Gastrocnemius medialis (tissue), 4 donors: ENCODE measurements around the gene C4orf51. TPM values are rescaled to one million over a fixed set of nuclear protein-coding genes. Genes with fewer than 3 reads are reported as not detected.

ENCODE experiments used
- ATAC-seq, 2 donors: fragments of 150-250 bp; one replicate each; pipeline ENCODE4 v1.9.1; 2016
- DNase-seq, 2 donors: peaks; one replicate each; pipeline ENCODE4 v3.0.0-alpha.2; 2019
- H3K27ac ChIP-seq, 4 donors: fragments of 200-600 bp; sonication (generic); 1 replicate in 1 of 4; 2 replicates in 3 of 4; pipeline ENCODE4 v1.5.1; 2016 to 2018; ENCODE audit warnings: mild to moderate bottlenecking in 2 of 4, moderate library complexity in 1 of 4
- H3K27me3 ChIP-seq, 3 donors: fragments of 200-600 bp; sonication (generic) in 2 of 3; 1 replicate in 1 of 3; 2 replicates in 2 of 3; pipeline versions ENCODE4 v1.5.1 to v1.6.0; 2016 to 2019; ENCODE audit warnings: mild to moderate bottlenecking in 1 of 3, moderate library complexity in 1 of 3
- H3K36me3 ChIP-seq, 2 donors: fragments of 200-600 bp; sonication (generic) in 1 of 2; one replicate each; pipeline ENCODE4 v1.5.1; 2017 to 2018
- H3K4me1 ChIP-seq, 2 donors: fragments of 200-600 bp; sonication (generic) in 1 of 2; one replicate each; pipeline ENCODE4 v1.5.1; 2016 to 2017; ENCODE audit warnings: mild to moderate bottlenecking in 2 of 2
- H3K4me3 ChIP-seq, 4 donors: fragments of 200-600 bp; sonication (generic) in 3 of 4; 1 replicate in 1 of 4; 2 replicates in 3 of 4; pipeline ENCODE4 v1.5.1; 2016 to 2019; ENCODE audit warnings: mild to moderate bottlenecking in 2 of 4
- H3K9me3 ChIP-seq, 3 donors: fragments of 200-600 bp; sonication (generic) in 2 of 3; 1 replicate in 1 of 3; 2 replicates in 2 of 3; pipeline ENCODE4 v1.5.1; 2016 to 2019
- POLR2A ChIP-seq, 2 donors: fragments of 450-650 bp; IDR thresholded peaks; one replicate each; pipeline ENCODE4 v1.6.1; 2017; ENCODE audit warnings: antibody characterized with exemption in 2 of 2, mild to moderate bottlenecking in 2 of 2, moderate library complexity in 2 of 2
- in situ Hi-C, 4 donors: fragments of 200-750 bp; cut with MboI; loops; one replicate each; pipeline versions ENCODE4 v1.15.0 to v1.8.0; 2017; ENCODE audit warnings: low sequenced_read_pairs in 4 of 4
- intact Hi-C: fragments of 100-400 bp; cut with DNase I; formaldehyde crosslinking; loops from one replicate; pipeline ENCODE4 v1.15.1; 2023; ENCODE audit warnings: low total_unique reads
- total RNA-seq, 4 donors: library from RNA; depleted of rRNA; stranded (reverse); fragments of >200 nt; gene quantifications; one replicate each; pipeline versions ENCODE4 v1.1.0 to v1.2.3, GENCODE V29; 2016
- TF ChIP-seq, protein P1 (sequence below), 5 experiments: fragments of 450-650 bp in 3 of 5; fragments of 200-600 bp in 2 of 5; sonication (generic) in 2 of 5; IDR thresholded peaks in 4 of 5; conservative IDR thresholded peaks in 1 of 5; 1 replicate in 4 of 5; 2 replicates in 1 of 5; pipeline ENCODE4 v1.5.1; 2016 to 2019; ENCODE audit warnings: antibody characterized with exemption in 5 of 5, mild to moderate bottlenecking in 3 of 5, moderate library complexity in 3 of 5

The C4orf51 gene
- total RNA-seq, 4 donors from 2014 or later, result not detected

DNA sequence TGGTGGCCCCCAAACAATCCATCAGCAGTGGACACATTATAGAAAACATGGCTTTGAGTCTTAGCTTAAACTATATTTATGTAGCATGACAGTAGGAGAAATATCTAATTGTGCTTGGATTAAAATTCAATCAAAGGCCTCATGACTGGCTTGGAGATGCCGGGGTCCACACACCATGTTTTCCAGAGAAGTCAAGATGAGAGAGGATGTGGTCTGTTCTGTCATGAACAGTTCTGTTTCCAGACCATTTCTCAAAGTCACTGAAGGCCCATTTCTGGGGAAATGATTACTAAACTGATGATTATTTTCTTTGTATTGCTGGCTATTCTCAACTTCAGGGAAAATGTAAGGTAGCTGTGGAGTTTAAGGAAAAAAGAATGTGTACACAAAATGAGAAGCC lies 76.3 kb downstream of the C4orf51 start:
- intact Hi-C loops, result no loop called here
- Histone ChIP-seq H3K36me3 (peaks cover 0 to 18% of the 10 kb centered on the region in 2 donors), H3K4me3 (no peak overlapping the region), H3K27ac (no peak overlapping the region), H3K4me1 (peaks cover 0 to 9% of the 10 kb centered on the region in 2 donors), H3K9me3 (no peaks in the 10 kb centered on the region), H3K27me3 (no peaks in the 10 kb centered on the region)
- in situ Hi-C loops, result no loop called here
- no peak for DNase-seq
- no peak for ATAC-seq
- no peak for TF ChIP-seq POLR2A (IDR thresholded peaks at IDR 0.05)
- TF ChIP-seq, protein P1, sequence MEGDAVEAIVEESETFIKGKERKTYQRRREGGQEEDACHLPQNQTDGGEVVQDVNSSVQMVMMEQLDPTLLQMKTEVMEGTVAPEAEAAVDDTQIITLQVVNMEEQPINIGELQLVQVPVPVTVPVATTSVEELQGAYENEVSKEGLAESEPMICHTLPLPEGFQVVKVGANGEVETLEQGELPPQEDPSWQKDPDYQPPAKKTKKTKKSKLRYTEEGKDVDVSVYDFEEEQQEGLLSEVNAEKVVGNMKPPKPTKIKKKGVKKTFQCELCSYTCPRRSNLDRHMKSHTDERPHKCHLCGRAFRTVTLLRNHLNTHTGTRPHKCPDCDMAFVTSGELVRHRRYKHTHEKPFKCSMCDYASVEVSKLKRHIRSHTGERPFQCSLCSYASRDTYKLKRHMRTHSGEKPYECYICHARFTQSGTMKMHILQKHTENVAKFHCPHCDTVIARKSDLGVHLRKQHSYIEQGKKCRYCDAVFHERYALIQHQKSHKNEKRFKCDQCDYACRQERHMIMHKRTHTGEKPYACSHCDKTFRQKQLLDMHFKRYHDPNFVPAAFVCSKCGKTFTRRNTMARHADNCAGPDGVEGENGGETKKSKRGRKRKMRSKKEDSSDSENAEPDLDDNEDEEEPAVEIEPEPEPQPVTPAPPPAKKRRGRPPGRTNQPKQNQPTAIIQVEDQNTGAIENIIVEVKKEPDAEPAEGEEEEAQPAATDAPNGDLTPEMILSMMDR (IDR thresholded peaks at IDR 0.05 in 4 of 5, conservative IDR thresholded peaks at IDR 0.05 in 1 of 5), result no peak

DNA sequence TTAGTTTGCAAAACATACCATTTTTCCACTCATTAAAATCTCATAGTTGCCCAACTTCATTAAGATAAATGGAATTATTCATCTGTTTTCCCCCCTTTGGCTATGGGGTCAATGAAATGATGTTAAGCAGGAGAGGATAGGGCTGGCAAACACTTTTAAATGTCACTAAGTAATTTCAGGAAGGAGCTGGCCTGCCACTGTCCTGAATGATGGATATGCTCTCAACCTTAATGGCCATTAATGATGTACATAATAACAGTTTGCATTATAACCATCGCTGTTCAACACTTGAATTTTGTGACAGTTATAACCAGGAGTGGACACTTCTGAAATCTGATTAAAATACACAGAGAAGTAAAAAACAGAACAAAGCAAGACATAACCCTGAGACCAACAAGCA lies 77.2 kb downstream of the C4orf51 start:
- DNase-seq (no peak), ATAC-seq (no peak)
- H3K4me1 ChIP-seq, result peaks cover 0 to 9% of the 10 kb centered on the region in 2 donors
- intact Hi-C loops, result no loop called here
- no peak overlapping the region for H3K27ac ChIP-seq
- no peak overlapping the region for H3K4me3 ChIP-seq
- TF ChIP-seq, protein P1 (IDR thresholded peaks at IDR 0.05 in 4 of 5, conservative IDR thresholded peaks at IDR 0.05 in 1 of 5), result no peak
- no peak for TF ChIP-seq POLR2A (IDR thresholded peaks at IDR 0.05)
- H3K27me3 ChIP-seq, result no peaks in the 10 kb centered on the region
- in situ Hi-C loops, result no loop called here
- H3K36me3 ChIP-seq, result peaks cover 0 to 25% of the 10 kb centered on the region in 2 donors
- H3K9me3 ChIP-seq, result no peaks in the 10 kb centered on the region

DNA sequence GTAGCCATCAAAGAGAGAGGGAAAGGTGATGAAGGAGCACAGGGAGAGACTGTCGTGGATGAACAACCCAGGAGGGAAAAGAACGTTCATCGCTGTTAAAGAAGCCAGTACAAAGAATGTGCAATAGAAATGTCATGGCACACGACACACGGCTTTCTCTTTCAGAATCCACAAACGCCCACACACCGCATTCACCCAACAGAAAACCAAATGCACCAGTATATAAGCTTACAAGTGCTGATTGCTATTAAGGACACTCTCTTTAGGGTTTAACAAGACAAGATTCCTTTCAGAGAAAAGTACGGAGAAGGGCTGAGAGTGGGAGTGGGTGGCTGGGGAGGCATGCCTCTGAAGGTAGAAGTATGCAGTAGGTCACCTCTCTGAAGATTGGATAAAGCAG lies 80.2 kb downstream of the C4orf51 start:
- Histone ChIP-seq H3K27me3 (no peaks in the 10 kb centered on the region), H3K4me3 (no peak overlapping the region), H3K36me3 (peaks cover 3 to 53% of the 10 kb centered on the region in 2 donors), H3K4me1 (peaks cover 0 to 9% of the 10 kb centered on the region in 2 donors), H3K9me3 (no peaks in the 10 kb centered on the region), H3K27ac (no peak overlapping the region)
- DNase-seq (no peak), ATAC-seq (no peak)
- intact Hi-C loops, result no loop called here
- in situ Hi-C loops, result no loop called here
- no peak for TF ChIP-seq POLR2A (IDR thresholded peaks at IDR 0.05)
- TF ChIP-seq, protein P1 (IDR thresholded peaks at IDR 0.05 in 4 of 5, conservative IDR thresholded peaks at IDR 0.05 in 1 of 5), result no peak

DNA sequence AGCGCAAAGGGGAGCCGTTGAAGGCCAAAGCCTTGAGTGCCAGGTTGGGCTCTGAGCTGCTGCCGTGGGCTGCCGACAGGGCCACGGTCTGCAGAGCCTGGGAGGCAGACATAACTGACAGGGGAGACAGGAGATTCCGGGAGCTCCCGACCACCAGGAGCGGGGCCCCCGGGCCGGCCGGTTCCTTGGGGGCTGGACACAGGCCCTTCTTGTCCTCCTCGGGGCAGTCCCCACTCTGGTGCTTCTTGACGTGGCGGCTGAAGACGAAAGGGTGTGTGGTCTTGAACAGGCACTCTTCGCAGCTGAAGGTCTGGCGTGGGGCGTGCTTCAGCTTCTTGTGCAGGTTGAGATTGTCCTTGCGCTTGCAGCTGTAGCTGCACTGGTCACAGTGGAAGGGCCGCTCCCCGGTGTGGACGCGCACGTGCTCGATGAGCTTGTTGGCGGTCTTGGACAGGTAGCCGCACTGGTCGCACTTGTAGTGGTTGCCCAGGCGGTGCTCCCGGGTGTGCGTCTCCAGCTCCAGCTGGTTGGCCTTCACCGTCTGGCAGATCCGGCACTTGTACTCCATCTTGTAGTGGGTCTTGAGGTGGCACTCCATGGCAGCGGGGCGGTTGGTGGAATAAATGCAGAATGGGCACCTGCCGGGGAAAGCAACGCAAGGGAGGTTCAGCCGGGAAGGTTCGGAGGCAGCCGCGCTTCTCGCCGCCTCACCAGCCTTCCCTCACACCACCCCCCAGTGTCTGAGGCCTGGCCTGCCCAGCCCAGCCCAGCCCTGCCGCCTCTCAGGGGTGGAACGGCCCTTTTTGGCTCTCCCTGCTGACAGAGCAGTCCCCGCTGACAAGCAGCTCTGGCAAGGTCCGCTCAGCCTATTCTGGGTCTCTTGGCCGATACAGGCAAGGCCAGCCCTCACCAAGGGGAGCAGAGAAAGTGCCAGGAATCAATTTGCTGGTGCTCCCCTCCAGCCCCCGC lies 81.3 kb downstream of the C4orf51 start:
- H3K27ac ChIP-seq, result no peak overlapping the region
- TF ChIP-seq POLR2A (IDR thresholded peaks at IDR 0.05), result no peak
- TF ChIP-seq, protein P1 (IDR thresholded peaks at IDR 0.05 in 4 of 5, conservative IDR thresholded peaks at IDR 0.05 in 1 of 5), result no peak
- ATAC-seq, result no peak
- no peaks in the 10 kb centered on the region for H3K27me3 ChIP-seq
- peaks cover 3 to 56% of the 10 kb centered on the region in 2 donors for H3K36me3 ChIP-seq
- no peak overlapping the region for H3K4me3 ChIP-seq
- intact Hi-C loops, result no loop called here
- in situ Hi-C loops, result no loop called here
- no peak for DNase-seq
- H3K9me3 ChIP-seq, result no peaks in the 10 kb centered on the region
- H3K4me1 ChIP-seq, result no peaks in the 10 kb centered on the region
